Naive thymus-derived CD4-positive, alpha-beta T cell (primary cell): ENCODE measurements around the gene RPL27A. TPM values are rescaled to one million over a fixed set of nuclear protein-coding genes. Genes with fewer than 3 reads are reported as not detected.
A peak's percentile ranks its signal among the peaks of the same experiment; 100 is the strongest.

ENCODE experiments used
- ATAC-seq: fragments of 150-1000 bp; cut with Tn5 transposase; 2 replicates; pipeline ENCODE4 v1.10.0; 2021; ENCODE audit warnings: mild to moderate bottlenecking, moderate library complexity
- CTCF ChIA-PET: fragments of 350-600 bp; sonication (Branson Sonifier 250); formaldehyde crosslinking; loops from one replicate; lab custom pipeline; 2021; ENCODE audit warnings: antibody characterized with exemption; lab: Charles Lee
- POLR2A ChIA-PET: fragments of 350-600 bp; sonication (Branson Sonifier 250); formaldehyde crosslinking; loops from one replicate; lab custom pipeline; 2021; ENCODE audit warnings: antibody characterized with exemption, inconsistent platforms; lab: Charles Lee
- DNase-seq, 9 donors: peaks; one replicate each; pipeline versions ENCODE4 v3.0.0 to v3.0.0-alpha.2; 2020 to 2022; ENCODE audit warnings: mixed read lengths in 1 of 9
- H3K27ac ChIP-seq: one replicate; pipeline ENCODE4 v1.7.0; 2013; ENCODE audit warnings: mild to moderate bottlenecking, low read depth, low read length, moderate library complexity
- H3K27me3 ChIP-seq, 2 donors: one replicate each; pipeline ENCODE4 v1.7.0; 2013; ENCODE audit warnings: low read length in 2 of 2, mild to moderate bottlenecking in 2 of 2, moderate library complexity in 2 of 2; ENCODE audit not compliant: control insufficient read depth in 2 of 2, insufficient read depth in 2 of 2
- H3K36me3 ChIP-seq, 3 experiments: 1 replicate in 2 of 3; 2 replicates in 1 of 3; pipeline ENCODE4 v1.7.0; 2013; ENCODE audit warnings: low read length in 3 of 3, mild to moderate bottlenecking in 3 of 3, moderate library complexity in 1 of 3; ENCODE audit not compliant: insufficient read depth in 3 of 3, control insufficient read depth in 2 of 3
- H3K4me1 ChIP-seq, 2 donors: one replicate each; pipeline ENCODE4 v1.7.0; 2013; ENCODE audit warnings: low read length in 2 of 2, mild to moderate bottlenecking in 2 of 2, moderate library complexity in 1 of 2; ENCODE audit not compliant: control insufficient read depth in 2 of 2, insufficient read depth in 2 of 2
- H3K4me3 ChIP-seq: 2 replicates; pipeline ENCODE4 v1.7.0; 2013; ENCODE audit warnings: mild to moderate bottlenecking, low read length
- H3K9me3 ChIP-seq, 3 experiments: 1 replicate in 2 of 3; 2 replicates in 1 of 3; pipeline ENCODE4 v1.7.0; 2013; ENCODE audit warnings: low read length in 3 of 3; ENCODE audit not compliant: control insufficient read depth in 2 of 3
- H3K27ac Mint-ChIP-seq, 9 donors: one replicate each; pipeline ENCODE4 v1.8.0; 2020 to 2022; ENCODE audit warnings: mixed read lengths in 9 of 9, mild to moderate bottlenecking in 8 of 9, moderate library complexity in 5 of 9, inconsistent platforms in 2 of 9
- H3K27me3 Mint-ChIP-seq, 5 donors: one replicate each; pipeline ENCODE4 v1.8.0; 2021 to 2022; ENCODE audit warnings: mixed read lengths in 5 of 5, mild to moderate bottlenecking in 1 of 5
- H3K36me3 Mint-ChIP-seq, 5 donors: one replicate each; pipeline ENCODE4 v1.8.0; 2020 to 2022; ENCODE audit warnings: mixed read lengths in 5 of 5, mild to moderate bottlenecking in 3 of 5, inconsistent platforms in 1 of 5
- H3K4me1 Mint-ChIP-seq, 7 donors: one replicate each; pipeline ENCODE4 v1.8.0; 2020 to 2022; ENCODE audit warnings: mixed read lengths in 7 of 7, mild to moderate bottlenecking in 3 of 7, inconsistent platforms in 1 of 7
- H3K4me3 Mint-ChIP-seq, 10 donors: one replicate each; pipeline ENCODE4 v1.8.0; 2020 to 2022; ENCODE audit warnings: mild to moderate bottlenecking in 10 of 10, mixed read lengths in 10 of 10, moderate library complexity in 6 of 10, inconsistent platforms in 2 of 10
- H3K9me3 Mint-ChIP-seq, 11 donors: one replicate each; pipeline ENCODE4 v1.8.0; 2020 to 2022; ENCODE audit warnings: mixed read lengths in 11 of 11, mild to moderate bottlenecking in 4 of 11, inconsistent platforms in 1 of 11, moderate library complexity in 1 of 11
- intact Hi-C, 2 donors: fragments of 100-400 bp; cut with micrococcal nuclease; formaldehyde crosslinking; loops; one replicate each; pipeline ENCODE4 v1.15.1; 2023
- polyA plus RNA-seq, 2 donors: library from polyadenylated mRNA; unstranded; fragments of 300-500 nt; fragmentation: Illumina TruSeq; gene quantifications; one replicate each; pipeline ENCODE4 v1.2.3, GENCODE V29; 2021
- total RNA-seq, 6 experiments: library from RNA in 5 of 6; stranded (reverse) in 5 of 6; gene quantifications; 1 replicate in 5 of 6; 2 replicates in 1 of 6; pipeline ENCODE4 v1.2.3 and lab custom pipeline; 2021 to 2026

Gene RPL27A
- total and polyA plus RNA-seq, 7 experiments from 2014 or later = 758 to 4,835 (median 1,675) TPM

- Histone ChIP-seq H3K4me1 (no peaks in the 10 kb centered on the region), H3K27me3 (no peaks in the 10 kb centered on the region), H3K9me3 (no peaks in the 10 kb centered on the region), H3K36me3 (peaks cover 0 to 24% (median 8%) of the 10 kb centered on the region in 3 experiments), H3K4me3 (no peak overlapping the region), H3K27ac (no peak overlapping the region)
- Mint-ChIP-seq H3K4me3 (no peak overlapping the region), H3K9me3 (no peaks in the 10 kb centered on the region), H3K4me1 (peaks cover 0 to 21% (median 0%) of the 10 kb centered on the region in 7 donors), H3K36me3 (peaks cover 9 to 47% (median 36%) of the 10 kb centered on the region in 5 donors), H3K27ac (no peak overlapping the region), H3K27me3 (no peaks in the 10 kb centered on the region)
- DNase-seq = no peak
- intact Hi-C loops = no loop called here
- ChIA-PET CTCF (no interaction called here), POLR2A (interaction anchor here (0.8 kb wide), 1 partner anchor 11 kb away, joined by 3 read pairs; no protein-coding TSS in a partner anchor)
- ATAC-seq = no peak
Measured at GRCh38 chr11:8671193-8671612, 11.4 kb upstream of the RPL27A start.

DNA sequence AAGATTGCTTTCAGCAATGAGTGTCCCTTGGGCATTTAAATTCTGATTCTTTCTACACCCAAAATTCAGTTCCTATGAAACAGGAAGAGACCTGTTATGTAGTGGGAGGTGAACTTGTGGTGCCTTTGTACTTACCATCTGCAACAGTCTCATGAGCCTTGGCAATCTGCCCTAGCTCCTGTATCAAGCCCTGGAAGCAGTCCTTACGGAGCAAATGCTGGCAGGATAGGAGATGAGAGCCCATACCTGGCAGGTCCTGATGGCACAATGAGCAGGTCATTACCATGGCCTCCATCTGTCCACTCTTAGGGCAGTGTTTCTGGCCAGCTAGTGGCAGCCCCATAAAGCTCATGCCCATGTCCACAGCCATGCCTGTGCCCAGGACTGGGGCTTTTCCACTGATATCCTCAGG, 10.9 kb upstream of the RPL27A start:
- no peak for DNase-seq
- Mint-ChIP-seq H3K4me1 (peaks cover 0 to 21% (median 0%) of the 10 kb centered on the region in 7 donors), H3K27me3 (no peaks in the 10 kb centered on the region), H3K4me3 (no peak overlapping the region), H3K9me3 (no peaks in the 10 kb centered on the region), H3K36me3 (peaks cover 9 to 48% (median 32%) of the 10 kb centered on the region in 5 donors), H3K27ac (peak overlapping the region in 2 of 9 donors; percentile 17 to 20)
- POLR2A ChIA-PET = interaction anchor here (0.8 kb wide), 1 partner anchor 10 kb away, joined by 3 read pairs; no protein-coding TSS in a partner anchor
- no peaks in the 10 kb centered on the region for H3K27me3 ChIP-seq
- H3K4me3 ChIP-seq = no peak overlapping the region
- intact Hi-C loops = no loop called here
- ATAC-seq = no peak
- H3K9me3 ChIP-seq = no peaks in the 10 kb centered on the region
- H3K4me1 ChIP-seq = no peaks in the 10 kb centered on the region
- H3K27ac ChIP-seq = no peak overlapping the region
- peaks cover 0 to 24% (median 8%) of the 10 kb centered on the region in 3 experiments for H3K36me3 ChIP-seq
- CTCF ChIA-PET = no interaction called here

DNA sequence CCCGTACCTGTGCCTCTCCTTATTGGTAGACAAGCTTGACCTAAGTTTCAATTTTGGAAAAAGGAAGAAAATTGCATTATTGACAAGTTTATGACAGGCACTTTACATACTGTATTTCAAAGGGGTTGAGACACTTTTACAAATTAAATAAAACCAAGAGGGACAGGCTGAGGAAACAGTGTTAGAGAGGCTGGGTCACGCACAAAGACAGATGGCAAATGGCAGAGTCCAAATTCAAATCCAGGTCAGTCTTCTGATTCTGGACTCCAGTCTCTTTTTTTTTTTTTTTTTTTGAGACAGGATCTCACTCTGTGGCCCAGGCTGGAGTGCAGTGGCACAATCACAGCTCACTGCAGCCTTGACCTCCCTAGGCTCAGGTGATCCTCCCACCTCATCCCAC, 10.2 kb upstream of the RPL27A start:
- no peaks in the 10 kb centered on the region for H3K27me3 Mint-ChIP-seq
- ATAC-seq (no peak), DNase-seq (no peak)
- H3K36me3 Mint-ChIP-seq = peaks cover 9 to 49% (median 28%) of the 10 kb centered on the region in 5 donors
- Histone ChIP-seq H3K4me1 (no peaks in the 10 kb centered on the region), H3K9me3 (no peaks in the 10 kb centered on the region), H3K27me3 (no peaks in the 10 kb centered on the region), H3K4me3 (no peak overlapping the region), H3K36me3 (peaks cover 0 to 24% (median 8%) of the 10 kb centered on the region in 3 experiments), H3K27ac (no peak overlapping the region)
- ChIA-PET CTCF (no interaction called here), POLR2A (no interaction called here)
- intact Hi-C loops = no loop called here
- peaks cover 0 to 21% (median 0%) of the 10 kb centered on the region in 7 donors for H3K4me1 Mint-ChIP-seq
- no peaks in the 10 kb centered on the region for H3K9me3 Mint-ChIP-seq
- no peak overlapping the region for H3K4me3 Mint-ChIP-seq
- H3K27ac Mint-ChIP-seq = no peak overlapping the region

DNA sequence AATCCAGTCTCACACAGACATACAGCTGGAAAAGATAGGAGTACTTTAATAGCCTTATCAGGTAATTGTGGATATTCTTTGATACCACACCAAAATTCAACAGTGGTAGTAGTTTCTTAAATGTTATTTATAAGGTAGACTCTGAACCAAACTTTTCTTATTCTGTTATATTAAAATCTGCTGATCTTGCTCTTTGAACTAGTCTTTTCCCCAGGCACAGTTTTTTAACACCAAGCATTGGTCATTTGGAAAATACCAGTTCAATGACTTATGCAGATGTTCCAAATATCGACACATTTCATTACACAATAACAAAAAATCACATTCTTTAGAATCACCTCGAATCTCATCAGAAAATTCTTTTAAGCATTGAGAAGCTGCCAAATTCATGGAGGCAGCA, 7.7 kb upstream of the RPL27A start:
- DNase-seq = no peak
- H3K4me3 ChIP-seq = no peak overlapping the region
- H3K36me3 ChIP-seq = peaks cover 4 to 23% (median 8%) of the 10 kb centered on the region in 3 experiments
- H3K36me3 Mint-ChIP-seq = peaks cover 10 to 57% (median 25%) of the 10 kb centered on the region in 5 donors
- H3K9me3 Mint-ChIP-seq = no peaks in the 10 kb centered on the region
- no peaks in the 10 kb centered on the region for H3K9me3 ChIP-seq
- no peak overlapping the region for H3K27ac Mint-ChIP-seq
- CTCF ChIA-PET = no interaction called here
- peaks cover 0 to 21% (median under 1%) of the 10 kb centered on the region in 7 donors for H3K4me1 Mint-ChIP-seq
- H3K4me3 Mint-ChIP-seq = no peak overlapping the region
- POLR2A ChIA-PET = interaction anchor here (1.3 to 2.3 kb wide), 2 partner anchors 8 to 13 kb away, joined by 5 to 10 read pairs; partner anchors contain the start of genes RPL27A and TRIM66
- H3K27ac ChIP-seq = no peak overlapping the region
- H3K27me3 ChIP-seq = no peaks in the 10 kb centered on the region
- intact Hi-C loops = no loop called here
- H3K4me1 ChIP-seq = no peaks in the 10 kb centered on the region
- ATAC-seq = no peak
- no peaks in the 10 kb centered on the region for H3K27me3 Mint-ChIP-seq

GRCh38 chr11:8676458-8676857, 6.1 kb upstream of the RPL27A start:
- Histone ChIP-seq H3K36me3 (peaks cover 4 to 16% (median 4%) of the 10 kb centered on the region in 3 experiments), H3K27me3 (no peaks in the 10 kb centered on the region), H3K4me1 (peaks cover 0 to 2% of the 10 kb centered on the region in 2 donors), H3K27ac (no peak overlapping the region), H3K9me3 (no peaks in the 10 kb centered on the region), H3K4me3 (no peak overlapping the region)
- H3K4me1 Mint-ChIP-seq = peaks cover 10 to 23% (median 15%) of the 10 kb centered on the region in 7 donors
- H3K36me3 Mint-ChIP-seq = peaks cover 12 to 49% (median 27%) of the 10 kb centered on the region in 5 donors
- no peaks in the 10 kb centered on the region for H3K27me3 Mint-ChIP-seq
- ChIA-PET CTCF (no interaction called here), POLR2A (no interaction called here)
- no peak overlapping the region for H3K4me3 Mint-ChIP-seq
- ATAC-seq = no peak
- peaks cover 0 to 6% (median 0%) of the 10 kb centered on the region in 11 donors for H3K9me3 Mint-ChIP-seq
- intact Hi-C loops = no loop called here
- no peak for DNase-seq
- H3K27ac Mint-ChIP-seq = no peak overlapping the region

GRCh38 chr11:8679006-8679405, 3.6 kb upstream of the RPL27A start:
- intact Hi-C loops = no loop called here
- H3K4me3 ChIP-seq = no peak overlapping the region
- DNase-seq (no peak), ATAC-seq (no peak)
- H3K27ac ChIP-seq = no peak overlapping the region
- H3K27me3 Mint-ChIP-seq = no peaks in the 10 kb centered on the region
- no peak overlapping the region for H3K4me3 Mint-ChIP-seq
- peaks cover 19 to 38% (median 26%) of the 10 kb centered on the region in 7 donors for H3K4me1 Mint-ChIP-seq
- CTCF ChIA-PET = no interaction called here
- peaks cover 5 to 12% of the 10 kb centered on the region in 2 donors for H3K4me1 ChIP-seq
- H3K27me3 ChIP-seq = no peaks in the 10 kb centered on the region
- peaks cover 5 to 41% (median 25%) of the 10 kb centered on the region in 5 donors for H3K36me3 Mint-ChIP-seq
- no peaks in the 10 kb centered on the region for H3K9me3 ChIP-seq
- peaks cover 0 to 6% (median 0%) of the 10 kb centered on the region in 11 donors for H3K9me3 Mint-ChIP-seq
- POLR2A ChIA-PET = interaction anchor here (1.4 kb wide), 1 partner anchor 12 kb away, joined by 4 read pairs; no protein-coding TSS in a partner anchor
- H3K27ac Mint-ChIP-seq = no peak overlapping the region
- H3K36me3 ChIP-seq = peaks cover 2 to 11% (median 4%) of the 10 kb centered on the region in 3 experiments
